HCT116 (cell line): ENCODE data around the gene GNAI2. TPM values are rescaled to one million over a fixed set of nuclear protein-coding genes. Genes with fewer than 3 reads are reported as not detected.

Experiments
- ATAC-seq: fragments of 200-7000 bp; cut with Tn5 transposase; 2 replicates; pipeline ENCODE4 v1.9.1; 2020; ENCODE audit warnings: mild to moderate bottlenecking, moderate library complexity
- BruUV-seq: library from RNA; stranded (reverse); fragments of 400-500 nt; replicated peaks from 2 replicates; lab custom pipeline; 2021; lab: Mats Ljungman, UMichigan
- CTCF ChIA-PET: fragments of 300-600 bp; sonication (Branson Sonifier 250); formaldehyde crosslinking; loops from one replicate; lab custom pipeline; 2021; ENCODE audit warnings: antibody characterized with exemption; lab: Charles Lee
- POLR2A ChIA-PET: fragments of 300-600, 350-600 bp; sonication (Branson Sonifier 250); formaldehyde crosslinking; loops from one replicate; lab custom pipeline; 2021; ENCODE audit warnings: antibody characterized with exemption; lab: Charles Lee
- RAD21 ChIA-PET, 2 experiments: fragments of 300-600 bp; sonication (Branson Sonifier 250); formaldehyde crosslinking; loops; one replicate each; lab custom pipeline; 2023; ENCODE audit warnings: low total read pairs in 2 of 2; ENCODE audit not compliant: uncharacterized antibody in 2 of 2, unreplicated experiment in 2 of 2, low non-redundant PET in 1 of 2; lab: Charles Lee
- DNase-seq: peaks from one replicate; pipeline ENCODE4 v3.0.0-alpha.2; 2010; ENCODE audit warnings: low read depth, low spot score
- H2AFZ ChIP-seq: fragments of 200-600 bp; shearing (Covaris generic), sonication (generic); 2 replicates; pipeline ENCODE4 v1.6.1; 2017; ENCODE audit warnings: low read depth, mixed run types, mixed read lengths, antibody characterized with exemption, low read length; ENCODE audit not compliant: poor library complexity, severe bottlenecking
- H3K27ac ChIP-seq: 2 replicates; pipeline ENCODE4 v1.5.1; 2012; ENCODE audit warnings: low read depth, low read length
- H3K27me3 ChIP-seq: fragments of 200-600 bp; sonication (generic); 2 replicates; pipeline ENCODE4 v1.6.1; 2016; ENCODE audit warnings: mixed run types, low read length, mixed read lengths; ENCODE audit not compliant: insufficient read depth
- H3K36me3 ChIP-seq, 2 experiments: fragments of 200-500 bp in 1 of 2; fragments of 200-600 bp in 1 of 2; sonication (Bioruptor generic) in 1 of 2; sonication (generic) in 1 of 2; 2 replicates each; pipeline versions ENCODE4 v1.5.1 to v1.6.1; 2014 to 2016; ENCODE audit warnings: low read length in 2 of 2, inconsistent platforms in 1 of 2, mixed read lengths in 1 of 2, mixed run types in 1 of 2; ENCODE audit not compliant: insufficient read depth in 2 of 2, control insufficient read depth in 1 of 2
- H3K4me1 ChIP-seq, 2 experiments: fragments of 200-600 bp in 1 of 2; sonication (generic) in 1 of 2; 2 replicates each; pipeline versions ENCODE4 v1.5.1 to v1.6.1; 2012 to 2017; ENCODE audit warnings: low read length in 2 of 2, inconsistent platforms in 1 of 2, mild to moderate bottlenecking in 1 of 2, mixed read lengths in 1 of 2, mixed run types in 1 of 2, moderate library complexity in 1 of 2; ENCODE audit not compliant: insufficient read depth in 2 of 2, control insufficient read depth in 1 of 2
- H3K4me2 ChIP-seq: fragments of 200-600 bp; sonication (generic); 2 replicates; pipeline ENCODE4 v1.6.1; 2017; ENCODE audit warnings: mixed run types, low read length, mixed read lengths
- H3K4me3 ChIP-seq, 2 experiments: fragments of 200-600 bp in 1 of 2; sonication (generic) in 1 of 2; replicated peaks in 1 of 2; 2 replicates each; pipeline ENCODE4 v1.5.1; 2011 to 2016; ENCODE audit warnings: low read length in 2 of 2, control low read depth in 1 of 2, low read depth in 1 of 2, mild to moderate bottlenecking in 1 of 2, mixed read lengths in 1 of 2, mixed run types in 1 of 2
- H3K79me2 ChIP-seq: fragments of 200-600 bp; sonication (generic); 2 replicates; pipeline ENCODE4 v1.6.1; 2017; ENCODE audit warnings: mild to moderate bottlenecking, mixed run types, low read length, moderate library complexity, mixed read lengths; ENCODE audit not compliant: insufficient read depth
- H3K9ac ChIP-seq: fragments of 200-600 bp; sonication (generic); 2 replicates; pipeline ENCODE4 v1.6.1; 2016; ENCODE audit warnings: low read length, mixed read lengths
- H3K9me2 ChIP-seq: fragments of 200-600 bp; sonication (generic), shearing (Covaris generic); 2 replicates; pipeline ENCODE4 v1.6.1; 2017; ENCODE audit warnings: mixed run types, mild to moderate bottlenecking, moderate library complexity; ENCODE audit not compliant: insufficient read depth
- H3K9me3 ChIP-seq, 2 experiments: fragments of 200-500 bp in 1 of 2; fragments of 200-600 bp in 1 of 2; sonication (Bioruptor generic) in 1 of 2; sonication (generic) in 1 of 2; 2 replicates each; pipeline ENCODE4 v1.6.1; 2014 to 2017; ENCODE audit warnings: low read length in 2 of 2, mixed read lengths in 2 of 2, inconsistent platforms in 1 of 2, low read depth in 1 of 2, mild to moderate bottlenecking in 1 of 2, mixed run types in 1 of 2, moderate library complexity in 1 of 2; ENCODE audit not compliant: control insufficient read depth in 1 of 2, insufficient read depth in 1 of 2
- H4K20me1 ChIP-seq: fragments of 200-600 bp; sonication (generic), shearing (Covaris generic); 2 replicates; pipeline ENCODE4 v1.6.1; 2017; ENCODE audit warnings: mixed run types, mild to moderate bottlenecking, moderate library complexity; ENCODE audit not compliant: insufficient read depth
- CTCF ChIP-seq, 3 experiments: fragments of 200-600 bp in 1 of 3; sonication (generic) in 1 of 3; IDR thresholded peaks in 2 of 3; conservative IDR thresholded peaks in 1 of 3; 2 replicates each; pipeline ENCODE4 v1.5.1; 2012 to 2017; ENCODE audit warnings: low read depth in 2 of 3, low read length in 2 of 3, antibody characterized with exemption in 1 of 3, borderline replicate concordance in 1 of 3, control low read depth in 1 of 3, mild to moderate bottlenecking in 1 of 3, mixed read lengths in 1 of 3, mixed run types in 1 of 3, moderate library complexity in 1 of 3; ENCODE audit not compliant: insufficient read depth in 1 of 3
- ELF1 ChIP-seq: IDR thresholded peaks from 2 replicates; pipeline ENCODE4 v1.6.1; 2012; ENCODE audit warnings: low read depth, borderline replicate concordance
- EZH2 ChIP-seq: fragments of 200-600 bp; sonication (generic); IDR thresholded peaks from 2 replicates; pipeline ENCODE4 v1.6.1; 2017; ENCODE audit warnings: antibody characterized with exemption, mixed run types
- EZH2phosphoT487 ChIP-seq: fragments of 200-600 bp; IDR thresholded peaks from 2 replicates; pipeline ENCODE4 v1.6.1; 2018; ENCODE audit warnings: antibody characterized with exemption, borderline replicate concordance
- JUND ChIP-seq: IDR thresholded peaks from 2 replicates; pipeline ENCODE4 v1.6.1; 2012
- MAX ChIP-seq: IDR thresholded peaks from 2 replicates; pipeline ENCODE4 v1.6.1; 2012
- POLR2A ChIP-seq: IDR thresholded peaks from 2 replicates; pipeline ENCODE4 v1.7.0; 2011; ENCODE audit warnings: borderline replicate concordance; ENCODE audit not compliant: insufficient read depth, insufficient read length; ENCODE audit errors: extremely low read depth
- SP1 ChIP-seq: IDR thresholded peaks from 2 replicates; pipeline ENCODE4 v1.6.1; 2012; ENCODE audit warnings: low read depth
- SRF ChIP-seq: IDR thresholded peaks from 2 replicates; pipeline ENCODE4 v1.6.1; 2012; ENCODE audit warnings: low read depth
- YY1 ChIP-seq: IDR thresholded peaks from 2 replicates; pipeline ENCODE4 v1.6.1; 2011; ENCODE audit warnings: low read length, low read depth, moderate library complexity, mild to moderate bottlenecking; ENCODE audit not compliant: insufficient replicate concordance; ENCODE audit errors: extremely low read depth
- ZBTB33 ChIP-seq: IDR thresholded peaks from 2 replicates; pipeline ENCODE4 v1.6.1; 2011; ENCODE audit warnings: mild to moderate bottlenecking, low read length, moderate library complexity; ENCODE audit not compliant: insufficient replicate concordance; ENCODE audit errors: extremely low read depth
- ZFX ChIP-seq: fragments of 450-650 bp; IDR thresholded peaks from 2 replicates; pipeline ENCODE4 v1.6.1; 2017
- ZNF274 ChIP-seq: fragments of 200-500 bp; sonication (Bioruptor generic); IDR thresholded peaks from 2 replicates; pipeline ENCODE4 v1.6.1; 2014; ENCODE audit warnings: mild to moderate bottlenecking, low read depth, low read length, inconsistent platforms
- intact Hi-C: fragments of 100-400 bp; cut with micrococcal nuclease; formaldehyde crosslinking; loops from 2 replicates; pipeline ENCODE4 v1.10.0; 2022
- total RNA-seq: library from RNA; stranded (reverse); gene quantifications from one replicate; pipeline ENCODE4 v1.2.1, GENCODE V29; 2021; ENCODE audit not compliant: unreplicated experiment

The GNAI2 gene
- total RNA-seq, 1 experiment from 2014 or later, result 170 TPM

GRCh38 chr3:50258979-50259378, 23.0 kb downstream of the GNAI2 start:
- ChIA-PET POLR2A (interaction anchor here (0.6 to 2.0 kb wide), 3 partner anchors 9 to 32 kb away, joined by 3 to 8 read pairs (median 3); partner anchors contain the start of gene GNAI2), RAD21 (no interaction called here), CTCF (interaction anchor here (0.7 to 3.3 kb wide), 10 partner anchors 11 to 94 kb away, joined by 3 to 46 read pairs (median 8); partner anchors contain the start of genes HYAL3, NAA80 and TUSC2)
- ATAC-seq, result no peak
- TF ChIP-seq MAX (no peak), EZH2phosphoT487 (no peak), ZFX (no peak), ELF1 (no peak), SRF (no peak), SP1 (no peak), POLR2A (no peak), ZNF274 (no peak), JUND (no peak), CTCF (IDR thresholded peaks at IDR 0.05 in 2 of 3, conservative IDR thresholded peaks at IDR 0.05 in 1 of 3; ENCODE audit: borderline replicate concordance in 1 of 3, insufficient read depth in 1 of 3, low read depth in 2 of 3, low read length in 2 of 3) (no peak), YY1 (no peak), ZBTB33 (no peak), EZH2 (no peak)
- H3K4me1 ChIP-seq, result peaks cover 23 to 57% of the 10 kb centered on the region in 2 experiments
- no peak overlapping the region for H3K4me3 ChIP-seq
- no peak overlapping the region; the same call in 1 of the 2 replicates for H3K4me2 ChIP-seq
- intact Hi-C loops, result no loop called here
- DNase-seq, result no peak
- no peaks in the 10 kb centered on the region for H3K9me2 ChIP-seq
- H3K79me2 ChIP-seq, result no peaks in the 10 kb centered on the region
- no peak overlapping the region for H2AFZ ChIP-seq
- no peaks in the 10 kb centered on the region for H3K27me3 ChIP-seq
- H3K27ac ChIP-seq, result peak overlapping the region; percentile 77
- no peaks in the 10 kb centered on the region for H4K20me1 ChIP-seq
- H3K9ac ChIP-seq, result peak overlapping the region; percentile 84
- no peaks in the 10 kb centered on the region for H3K9me3 ChIP-seq
- no TSS peak for BruUV-seq
- H3K36me3 ChIP-seq, result peaks cover 11 to 15% of the 10 kb centered on the region in 2 experiments; a peak in 3 of 4 replicates
